GM19324 (cell line): ENCODE data around the gene ADCY1.

Experiments
- ATAC-seq: cut with Tn5 transposase; IDR thresholded peaks from one replicate; pipeline ENCODE4 v1.9.1; 2021; ENCODE audit warnings: mild to moderate bottlenecking, moderate library complexity; ENCODE audit not compliant: unreplicated experiment, low FRiP score

ADCY1 gene

GRCh38 chr7:45576249-45576929, 2.2 kb downstream of the ADCY1 start:
- ATAC-seq, result no peak

DNA sequence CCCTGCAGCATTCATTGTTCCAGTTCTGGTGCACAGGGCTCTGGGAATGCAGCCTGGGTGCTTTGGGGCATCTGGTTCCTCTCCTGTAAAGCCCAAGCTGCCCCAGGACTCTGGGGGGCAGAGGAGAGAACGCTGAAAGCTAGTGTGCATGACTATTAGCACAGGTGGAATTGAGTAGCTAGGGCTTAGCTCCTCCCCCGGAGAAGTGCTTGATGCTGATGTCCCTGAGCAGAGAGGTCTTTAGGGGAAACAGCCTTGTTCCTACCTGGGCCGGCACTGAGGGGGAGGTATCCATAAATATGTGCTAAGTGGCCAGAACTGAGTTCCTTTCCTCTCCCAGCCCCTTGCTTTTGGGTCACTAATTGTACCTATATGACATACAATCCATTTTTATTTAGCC, 3.9 kb downstream of the ADCY1 start:
- no peak for ATAC-seq

DNA sequence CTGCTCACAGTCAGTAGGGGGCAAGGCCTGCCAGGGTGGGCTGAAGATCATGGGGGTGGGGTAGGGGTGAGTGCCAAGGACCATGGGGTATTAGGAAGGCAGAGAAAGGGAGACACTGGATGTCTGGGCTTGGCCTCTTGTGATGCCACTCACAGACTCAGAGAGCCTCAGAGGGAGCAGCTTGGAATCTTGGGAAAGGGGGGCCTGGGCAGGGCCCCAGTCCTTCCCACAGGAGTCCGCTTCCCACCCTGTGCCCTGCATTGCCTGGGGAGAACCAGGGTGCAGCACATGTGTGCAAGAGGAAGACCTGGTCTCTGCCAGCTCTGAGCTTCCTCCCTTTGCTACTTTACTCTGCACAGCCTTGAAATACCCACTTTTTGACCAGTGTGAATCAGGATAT, 4.3 kb downstream of the ADCY1 start:
- ATAC-seq, result no peak

GRCh38 chr7:45579391-45579801, 5.2 kb downstream of the ADCY1 start:
- ATAC-seq, result no peak

DNA sequence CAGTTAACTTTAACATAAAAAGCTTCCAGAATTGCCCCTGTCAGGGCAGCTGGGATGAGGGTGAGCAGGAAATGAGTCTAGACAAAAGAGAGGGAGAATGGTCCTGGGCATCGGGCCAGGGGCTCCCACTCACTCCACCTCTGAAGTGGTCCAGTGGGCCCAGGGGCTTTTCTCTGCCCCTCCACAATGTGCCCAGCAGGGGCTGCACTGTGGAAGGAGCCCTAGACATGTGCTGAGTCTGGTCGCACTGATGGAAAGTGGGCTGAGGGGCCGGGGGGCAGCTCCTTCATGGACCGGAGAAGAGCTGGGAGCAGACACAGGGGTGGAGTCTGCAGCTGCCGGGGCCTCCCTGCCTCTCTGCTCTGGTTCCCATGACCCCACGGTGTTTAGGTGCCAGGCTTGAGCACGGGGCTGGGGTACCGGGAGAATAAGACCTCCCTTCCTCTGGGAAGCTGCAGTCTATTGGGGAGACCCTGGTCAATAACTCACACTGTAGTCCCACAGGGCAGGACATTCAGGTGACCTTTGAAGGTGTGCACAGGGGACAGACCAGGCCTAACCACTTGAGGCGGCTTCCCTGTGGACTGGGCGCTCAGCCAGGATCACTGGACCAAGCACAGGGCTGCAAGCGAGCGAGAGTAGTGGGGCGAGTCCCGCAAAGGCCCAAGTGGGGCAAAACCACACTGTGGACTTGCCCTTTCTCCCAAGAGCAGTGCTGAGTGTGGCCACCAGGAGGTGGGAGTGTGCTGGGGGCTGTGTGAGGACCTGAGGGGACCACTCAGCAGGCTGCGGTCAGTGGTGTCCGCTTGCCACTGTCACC, 6.1 kb downstream of the ADCY1 start:
- ATAC-seq, result no peak

DNA sequence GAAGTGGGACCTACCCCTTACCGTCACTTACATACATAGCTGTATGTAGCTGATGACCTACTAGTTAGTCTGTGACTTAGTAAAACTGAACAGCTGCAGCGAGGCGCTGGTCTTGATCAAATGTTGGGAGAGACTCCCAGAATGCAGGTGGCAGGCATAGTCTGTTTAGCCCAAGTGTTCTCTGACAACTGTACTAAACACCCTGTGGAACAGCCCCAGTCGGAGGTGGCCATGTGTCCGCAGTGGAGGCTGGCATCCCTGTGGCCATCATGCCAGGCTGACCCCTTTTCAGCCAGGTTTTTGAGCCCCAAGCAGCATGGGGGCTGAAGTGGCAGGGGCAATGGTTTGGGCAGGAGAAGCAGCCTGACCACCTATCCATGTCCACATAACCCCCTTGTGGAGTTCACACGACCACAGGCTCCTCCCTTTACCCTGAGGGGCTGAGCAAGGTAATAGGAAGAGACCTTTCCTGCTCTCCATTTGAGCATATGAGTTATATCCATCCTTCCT, 7.2 kb downstream of the ADCY1 start:
- ATAC-seq, result no peak

DNA sequence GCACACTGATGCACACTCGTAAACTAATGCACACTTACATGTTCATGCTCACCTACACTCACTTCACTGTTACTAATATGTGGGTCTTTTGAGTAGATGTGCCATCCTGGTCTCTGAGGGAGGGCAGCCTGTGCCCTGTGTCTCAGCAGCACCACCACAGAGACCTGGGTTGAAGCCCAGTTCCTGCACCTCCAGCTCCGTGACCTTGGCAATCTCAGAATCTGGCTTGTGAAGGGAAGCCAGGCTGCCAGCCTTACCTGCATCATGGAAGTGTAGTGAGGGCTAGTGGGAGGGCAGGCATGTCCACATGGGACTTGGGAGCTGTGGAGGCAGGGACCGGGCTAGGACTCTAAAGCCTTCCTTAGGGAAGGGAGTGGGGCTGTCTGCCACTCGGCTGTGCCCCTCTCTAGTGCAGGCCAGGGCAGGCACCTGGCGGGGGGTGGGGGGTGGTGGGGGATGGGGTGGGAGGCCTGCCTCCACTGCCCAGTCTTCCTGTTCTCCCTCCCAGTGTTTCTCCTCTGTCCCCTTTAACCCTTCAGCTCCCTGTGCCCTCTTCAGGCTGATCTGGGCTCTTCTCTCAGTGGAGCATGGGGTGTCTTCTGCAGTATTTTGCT, 8.1 kb downstream of the ADCY1 start:
- no peak for ATAC-seq

- no peak for ATAC-seq
These were observed 8.7 kb downstream of the ADCY1 start for GRCh38 chr7:45582868-45583277.

DNA sequence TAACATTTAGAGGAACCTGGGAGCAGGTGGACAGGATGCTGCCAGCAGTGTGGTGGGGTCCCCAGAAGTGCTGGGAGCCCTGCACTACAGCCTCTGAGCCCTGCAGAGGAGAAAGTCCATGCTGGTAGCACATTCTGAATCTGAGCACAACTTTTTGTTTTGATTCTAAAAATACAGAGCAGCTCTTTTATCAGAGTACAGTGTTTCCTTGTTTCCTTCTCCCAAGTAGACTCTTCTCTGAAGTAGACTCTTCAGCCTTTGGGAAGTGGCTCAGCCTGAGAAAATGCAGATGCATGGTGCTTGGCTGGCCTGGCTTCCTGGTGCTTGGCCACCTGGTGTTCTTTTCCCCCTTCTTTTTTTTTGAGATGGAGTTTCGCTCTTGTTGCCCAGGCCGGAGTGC, 9.1 kb downstream of the ADCY1 start:
- ATAC-seq, result no peak

DNA sequence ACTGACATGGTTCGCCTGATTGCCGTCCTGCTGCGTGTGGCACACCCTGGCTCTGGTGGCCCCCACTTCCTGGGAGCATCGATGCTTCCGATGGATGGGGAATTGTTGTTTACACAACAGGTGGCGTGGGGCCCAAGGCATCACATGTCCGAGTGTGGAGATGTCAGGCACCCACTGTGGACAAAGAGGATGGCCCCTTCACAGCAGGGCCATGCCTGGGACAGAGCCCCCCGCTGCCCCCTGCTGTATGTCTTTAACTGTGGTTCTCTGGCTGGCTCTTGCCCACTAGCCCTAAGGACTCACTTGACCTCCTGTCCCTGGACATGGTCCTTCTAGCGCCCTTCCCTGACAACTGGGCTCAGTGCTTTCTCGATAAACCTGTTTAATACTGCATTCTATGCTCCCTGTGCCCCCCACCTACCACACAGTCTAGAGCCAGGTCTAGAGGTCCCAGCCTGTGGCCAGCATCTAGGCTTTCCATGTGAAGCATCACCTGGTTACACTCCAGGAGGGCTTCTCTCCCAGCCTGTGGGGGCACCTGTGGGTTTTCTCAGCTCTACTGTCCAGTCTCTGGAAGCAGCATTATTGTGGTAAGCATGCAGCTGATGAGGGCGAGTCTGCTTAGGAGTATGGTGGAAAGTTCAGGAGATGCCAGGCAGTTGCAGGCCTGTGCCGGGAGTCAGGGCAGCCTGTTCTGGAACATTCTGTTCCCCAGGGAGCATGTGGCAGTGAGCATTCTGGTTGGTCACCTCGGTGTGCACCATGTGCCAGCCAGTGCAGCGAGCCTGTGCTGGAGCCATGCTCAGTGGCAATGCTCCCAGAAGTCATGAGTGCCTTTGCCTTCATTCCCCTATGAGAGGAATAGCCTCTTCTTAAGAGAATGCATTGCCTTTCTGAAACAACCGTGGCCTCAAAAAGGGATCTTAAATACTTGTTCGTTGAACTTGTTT, 10.4 kb downstream of the ADCY1 start:
- ATAC-seq, result no peak

GRCh38 chr7:45585628-45586027, 11.5 kb downstream of the ADCY1 start:
- ATAC-seq, result no peak

DNA sequence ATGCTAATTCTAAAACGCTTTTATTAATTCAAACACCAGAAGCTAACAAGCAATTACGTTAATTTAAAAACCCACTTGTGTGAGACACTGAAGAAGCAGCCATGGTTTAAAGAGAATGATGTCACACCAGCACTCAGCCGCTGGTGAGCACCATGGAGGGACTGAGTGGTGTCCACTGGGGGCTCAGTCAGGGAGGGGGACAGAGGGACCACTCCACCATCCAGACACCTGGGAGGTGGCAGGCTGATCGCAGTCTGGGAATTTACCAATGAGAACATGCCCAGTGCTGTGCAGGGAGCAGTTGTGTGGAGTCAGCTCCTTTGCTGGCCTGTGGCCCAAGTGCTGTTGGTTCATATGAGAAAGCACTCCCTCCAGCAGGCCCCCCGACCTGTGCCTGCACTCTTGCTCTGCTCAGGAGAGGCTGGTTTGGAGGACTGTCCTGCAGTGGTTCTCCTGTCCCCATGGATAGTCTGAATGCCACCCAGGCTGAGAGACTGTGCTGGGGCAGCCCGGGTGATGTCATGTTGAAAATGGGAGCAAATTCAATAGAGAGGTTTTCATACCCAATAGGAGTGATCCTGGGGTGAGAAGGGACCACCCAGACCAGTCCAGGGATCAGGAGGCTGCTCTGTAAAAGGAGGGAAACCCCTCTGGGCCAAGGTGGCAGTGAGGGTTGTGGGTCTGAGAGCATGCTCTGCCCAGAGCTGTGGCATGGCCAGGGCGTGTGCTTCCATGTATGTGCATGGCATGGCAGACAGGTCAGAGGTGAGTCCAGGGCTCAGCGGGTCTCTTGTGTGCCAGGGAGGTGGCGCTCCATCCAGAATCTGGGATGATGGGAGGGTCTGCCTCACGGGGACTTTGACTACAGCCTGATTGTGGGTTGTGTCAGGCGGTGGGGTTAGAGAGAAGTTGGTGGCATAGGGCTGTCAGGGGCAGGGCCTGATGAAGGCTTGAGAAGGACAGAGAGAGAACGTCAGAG, 12.7 kb downstream of the ADCY1 start:
- ATAC-seq, result no peak

DNA sequence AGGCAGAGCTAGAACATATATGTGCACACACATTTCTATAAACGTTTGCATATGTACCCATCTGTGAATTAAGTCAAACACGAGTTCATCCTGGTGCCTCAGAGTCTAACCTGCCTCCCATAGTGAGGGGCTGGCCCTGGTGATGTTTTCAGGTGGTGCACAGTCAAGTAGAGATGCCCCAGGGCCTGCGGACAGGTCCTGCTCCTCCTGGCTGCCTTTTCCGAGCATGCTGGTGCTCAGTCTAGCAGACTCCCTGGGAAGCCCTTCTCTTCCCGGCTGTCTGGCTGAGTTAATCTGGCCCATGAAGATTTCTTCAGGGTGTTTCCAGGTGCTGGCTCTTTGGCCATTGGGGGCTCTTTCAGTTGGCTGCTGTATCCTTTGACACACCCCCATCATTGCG, 14.3 kb downstream of the ADCY1 start:
- no peak for ATAC-seq

- no peak for ATAC-seq
These were observed 14.9 kb downstream of the ADCY1 start for GRCh38 chr7:45589061-45589460.

- no peak for ATAC-seq
These were observed 15.9 kb downstream of the ADCY1 start for GRCh38 chr7:45589915-45590678.

- ATAC-seq, result no peak
These were observed 16.5 kb downstream of the ADCY1 start for GRCh38 chr7:45590679-45591057.

- ATAC-seq, result no peak
These were observed 17.1 kb downstream of the ADCY1 start for GRCh38 chr7:45591101-45591906.
